Measurements from ENCODE around the gene CACNA2D4. TPM values are rescaled to one million over a fixed set of nuclear protein-coding genes. Genes with fewer than 3 reads are reported as not detected.

CACNA2D4 gene
- total and polyA plus RNA-seq, 2 donors (not counting 3 experiments of a cell fraction or from before 2014, with no cell fraction given): 0.58 to 0.73 TPM

- intact Hi-C loops (cut with micrococcal nuclease) (no loop called here), dilution Hi-C loops (cut with MboI; ENCODE audit: extremely low pct_ligation_motif_present, low sequenced_read_pairs) (no loop called here)
- no peak overlapping the region for H3K4me2 ChIP-seq (ENCODE audit: insufficient read depth, low read length)
- H2AFZ ChIP-seq (ENCODE audit: low read depth, low read length): no peak overlapping the region
- peaks cover 0 to 4% of the 10 kb centered on the region in 2 experiments for H3K27me3 ChIP-seq (ENCODE audit: control insufficient read depth in 2 of 2, insufficient read depth in 2 of 2, low read length in 2 of 2)
- no peak for DNase-seq (ENCODE audit: low read depth, low spot score)
- TF ChIP-seq POLR2A (IDR thresholded peaks at IDR 0.05; ENCODE audit: low read depth, low read length) (no peak), POLR2AphosphoS5 (IDR thresholded peaks at IDR 0.05; ENCODE audit: insufficient read depth, low read depth, low read length) (no peak), GATA2 (IDR thresholded peaks at IDR 0.05; ENCODE audit: insufficient read depth, insufficient read length, low read depth, low read length) (no peak), FOS (IDR thresholded peaks at IDR 0.05; ENCODE audit: borderline replicate concordance, insufficient read depth, low read length) (no peak), MYC (IDR thresholded peaks at IDR 0.05; ENCODE audit: low read depth, low read length) (no peak), EZH2 (IDR thresholded peaks at IDR 0.05; ENCODE audit: borderline replicate concordance, low read depth, low read length, severe bottlenecking) (no peak), MAX (IDR thresholded peaks at IDR 0.05; ENCODE audit: insufficient read depth, insufficient read length) (no peak), JUN (IDR thresholded peaks at IDR 0.05; ENCODE audit: borderline replicate concordance, insufficient read depth, insufficient read length, low read depth) (no peak), CTCF (IDR thresholded peaks at IDR 0.05; ENCODE audit: extremely low read depth in 1 of 2, insufficient read depth in 1 of 2, low read depth in 1 of 2, low read length in 2 of 2) (no peak)
- ChIA-PET POLR2A (no interaction called here), CTCF (no interaction called here)
- no peaks in the 10 kb centered on the region for H4K20me1 ChIP-seq (replicated peaks; ENCODE audit: control insufficient read depth, extremely low read depth, insufficient read depth, low read length)
- no peaks in the 10 kb centered on the region for H3K4me1 ChIP-seq (ENCODE audit: control insufficient read depth, extremely low read depth, insufficient read depth, low read length)
- no peak overlapping the region for H3K27ac ChIP-seq (ENCODE audit: insufficient read depth, low read depth, low read length)
- H3K9me3 ChIP-seq (replicated peaks; ENCODE audit: control insufficient read depth, insufficient read depth, low read length): no peaks in the 10 kb centered on the region
- no peak overlapping the region for H3K4me3 ChIP-seq (replicated peaks in 1 of 3; ENCODE audit: insufficient read depth in 1 of 3, low read depth in 1 of 3, low read length in 3 of 3)
- no peaks in the 10 kb centered on the region for H3K36me3 ChIP-seq (ENCODE audit: control insufficient read depth in 2 of 2, extremely low read depth in 1 of 2, insufficient read depth in 2 of 2, low read length in 2 of 2)
- H3K9ac ChIP-seq (replicated peaks; ENCODE audit: extremely low read depth, insufficient read depth, low read length): no peak overlapping the region
- H3K79me2 ChIP-seq (ENCODE audit: control insufficient read depth, insufficient read depth, low read length): no peaks in the 10 kb centered on the region
- no peak for FAIRE-seq
- no TSS peak for BruUV-seq (replicated peaks)
- H3K9me1 ChIP-seq (replicated peaks; ENCODE audit: control insufficient read depth, extremely low read depth, insufficient read depth, low read length): no peaks in the 10 kb centered on the region
These were observed 39.8 kb downstream of the CACNA2D4 start for GRCh38 chr12:1878695-1879094.

Measured in endothelial cell of umbilical vein (primary cell).